NCI-H345 treated with DMSO at 0.1 percent for 48 hours (cell line): ENCODE measurements around the gene CASTOR2.
"Not testable (repeated sequence)": the region's sequence is repeated elsewhere in the genome, so short reads cannot be mapped to it uniquely, and the experiment has no call there.

ENCODE experiments used
- DNase-seq: peaks from one replicate; lab custom pipeline; 2025; ENCODE audit not compliant: unreplicated experiment; lab: John Stamatoyannopoulos, UW

The CASTOR2 gene

GRCh38 chr7:74994869-74995543 is 30.5 kb downstream of the CASTOR2 start:
- DNase-seq = not testable (repeated sequence)

GRCh38 chr7:74996361-74996760 is 31.9 kb downstream of the CASTOR2 start:
- DNase-seq = not testable (repeated sequence)

DNA sequence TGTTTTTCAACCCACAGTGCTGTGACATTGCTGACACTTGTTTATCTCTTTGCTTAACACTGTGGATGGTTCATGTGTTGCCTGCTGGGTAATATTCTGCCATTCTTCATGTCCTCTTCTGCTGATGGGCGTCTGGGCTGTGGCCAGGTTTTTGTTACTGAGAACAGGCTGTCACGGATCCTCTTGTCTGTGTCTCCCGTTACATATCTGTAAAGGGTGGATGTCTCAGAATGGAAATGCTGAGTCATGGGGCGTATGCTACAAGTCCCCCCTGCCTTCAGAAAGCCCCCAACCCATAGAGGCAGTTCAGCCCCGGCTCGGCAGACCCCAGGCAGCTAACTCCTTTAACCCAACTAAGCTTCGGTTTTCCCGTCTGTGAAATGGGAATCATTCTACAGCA is 33.3 kb downstream of the CASTOR2 start:
- not testable (repeated sequence) for DNase-seq

- not testable (repeated sequence) for DNase-seq
These were observed 36.9 kb downstream of the CASTOR2 start for GRCh38 chr7:75001356-75001755.

DNA sequence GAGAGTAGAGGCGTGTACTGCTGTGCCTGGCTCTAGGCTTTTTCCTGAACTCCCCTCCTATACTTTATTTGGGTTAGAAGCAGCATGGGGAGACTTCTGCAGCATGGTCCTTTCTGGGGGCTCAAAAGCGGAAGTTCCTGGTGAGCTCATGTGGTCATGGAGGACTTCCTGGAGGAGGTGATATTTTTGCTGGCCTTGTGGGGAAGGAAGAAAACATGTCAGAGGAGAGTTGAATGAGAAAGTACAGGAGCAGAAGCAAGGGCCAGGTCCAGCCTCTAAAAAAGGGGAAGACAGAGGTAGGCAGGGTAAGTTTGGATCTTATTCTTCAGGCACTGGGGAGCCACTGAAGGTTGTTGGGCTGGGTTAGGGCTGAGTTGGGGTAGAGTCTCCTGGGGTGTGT is 45.5 kb downstream of the CASTOR2 start:
- no peak for DNase-seq

DNA sequence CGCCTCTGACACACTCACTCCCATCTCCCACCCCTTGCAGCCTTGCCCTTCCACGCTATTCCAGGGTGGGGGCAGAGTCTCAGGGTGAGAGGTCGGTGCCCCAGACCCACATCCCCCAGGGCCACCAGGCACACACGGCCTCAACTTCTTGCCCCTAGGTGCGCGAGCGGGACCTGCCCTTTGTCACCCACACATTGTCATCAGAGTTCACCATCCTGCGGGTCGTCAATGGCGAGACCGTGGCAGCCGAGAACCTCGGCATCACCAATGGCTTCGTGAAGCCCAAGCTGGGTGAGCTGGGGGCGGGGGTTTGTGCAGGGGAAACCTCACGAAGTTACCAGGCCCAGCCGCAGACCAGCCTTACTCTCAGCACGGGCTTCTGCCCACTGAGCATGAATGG is 53.3 kb downstream of the CASTOR2 start:
- no peak for DNase-seq

- DNase-seq = no peak
These were observed 54.3 kb downstream of the CASTOR2 start for GRCh38 chr7:75018570-75019364.

DNA sequence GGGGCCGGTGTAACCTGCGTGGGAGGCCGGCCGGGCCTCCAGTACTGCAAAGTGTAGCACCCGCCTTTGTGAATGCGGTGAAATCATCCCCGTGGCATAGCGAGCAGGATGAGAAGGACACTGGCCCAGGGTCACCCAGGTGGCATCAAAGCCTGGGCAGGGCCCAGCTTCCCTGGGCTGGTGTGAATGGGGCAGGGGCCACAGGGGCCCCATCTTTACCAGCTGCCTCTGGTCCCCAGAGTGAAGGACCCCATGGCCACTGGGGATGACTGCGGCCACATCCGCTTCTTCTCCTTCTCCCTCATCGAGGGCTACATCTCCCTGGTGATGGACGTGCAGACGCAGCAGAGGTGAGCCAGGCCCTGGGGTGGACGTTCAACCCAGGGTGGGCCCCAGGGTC is 55.3 kb downstream of the CASTOR2 start:
- no peak for DNase-seq

DNA sequence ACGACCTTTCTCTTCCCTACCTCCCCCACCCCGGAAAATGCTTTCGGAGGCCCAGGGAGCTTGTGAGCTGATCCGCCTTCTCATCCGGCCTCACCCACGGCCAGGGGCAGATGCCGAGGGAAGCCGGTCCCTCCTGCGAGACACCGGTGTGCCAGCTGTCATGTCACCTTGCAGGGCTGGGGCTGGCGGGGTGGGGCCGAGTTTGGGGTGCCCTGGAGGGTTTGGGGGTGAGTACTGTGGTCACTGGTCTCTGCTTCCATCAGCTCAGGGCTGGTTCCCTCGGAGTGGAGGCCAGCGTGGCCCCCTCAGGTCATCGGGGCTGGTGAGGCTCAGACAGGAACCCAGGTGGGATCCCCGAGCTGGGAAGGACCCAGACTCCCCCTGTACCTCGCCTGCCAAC is 60.4 kb downstream of the CASTOR2 start:
- no peak for DNase-seq

GRCh38 chr7:75028299-75028698 is 63.8 kb downstream of the CASTOR2 start:
- DNase-seq = no peak

GRCh38 chr7:75033064-75033463 is 68.6 kb downstream of the CASTOR2 start:
- DNase-seq = no peak

- DNase-seq = no peak
These were observed 69.3 kb downstream of the CASTOR2 start for GRCh38 chr7:75033826-75034225.

DNA sequence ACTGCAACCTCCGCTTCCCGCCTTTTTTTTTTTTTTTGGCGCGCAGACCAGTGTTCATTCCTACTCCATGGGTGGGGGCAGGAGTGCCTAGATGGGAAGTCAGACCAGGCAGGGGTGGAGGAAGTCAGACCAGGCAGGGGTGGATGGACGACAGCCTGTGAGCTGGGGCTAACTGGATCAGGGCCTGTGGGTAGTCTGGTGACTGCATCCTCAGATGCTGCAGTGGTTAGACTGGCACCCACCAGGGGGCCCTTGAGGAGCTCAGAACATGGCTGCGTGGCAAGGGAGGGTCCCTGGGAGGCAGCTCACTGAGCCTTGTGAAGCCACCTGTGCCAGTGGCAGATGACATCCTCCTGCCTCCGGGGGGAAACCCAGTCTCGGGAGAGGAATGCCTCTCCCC is 74.0 kb downstream of the CASTOR2 start:
- DNase-seq = no peak

DNA sequence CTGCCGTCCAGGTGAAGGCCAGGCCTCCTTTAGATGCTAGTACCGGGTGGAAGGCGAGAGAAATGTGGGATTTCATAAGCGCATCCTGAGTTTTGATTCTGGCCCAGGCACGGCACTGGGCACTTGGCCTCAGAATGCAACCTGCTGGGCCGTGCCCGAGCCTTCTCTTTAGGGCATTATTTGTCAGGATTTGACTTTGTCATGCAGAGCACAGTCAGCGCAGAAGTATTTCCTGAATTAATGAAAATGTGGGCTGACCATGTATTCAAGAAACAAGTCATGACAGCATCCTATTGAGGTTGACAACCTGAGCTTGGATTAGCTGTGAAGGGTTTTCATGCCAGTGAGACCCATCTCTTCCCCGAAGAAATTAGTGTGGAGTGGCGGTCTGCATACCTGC is 74.7 kb downstream of the CASTOR2 start:
- no peak for DNase-seq

GRCh38 chr7:75039709-75040108 is 75.2 kb downstream of the CASTOR2 start:
- no peak for DNase-seq

DNA sequence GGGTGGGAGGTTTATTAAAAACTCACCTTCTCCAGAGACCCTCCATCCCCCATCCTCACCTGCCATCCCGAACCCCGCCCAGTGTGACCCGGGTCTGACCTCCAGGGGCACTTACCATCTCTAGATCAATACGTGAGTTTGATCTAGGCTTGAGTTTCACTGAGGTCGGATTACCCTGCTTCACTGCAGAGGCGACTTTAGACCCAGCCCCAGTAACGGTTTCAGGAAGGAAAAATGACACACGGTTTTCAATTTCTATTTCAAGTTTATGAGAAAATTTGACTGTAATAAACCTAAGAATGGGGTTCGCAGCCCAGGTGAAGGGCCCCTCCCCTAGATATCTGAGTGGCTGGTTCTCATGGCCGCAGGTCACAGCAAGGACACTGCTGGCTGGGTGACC is 76.0 kb downstream of the CASTOR2 start:
- DNase-seq = no peak

- DNase-seq = no peak
These were observed 77.8 kb downstream of the CASTOR2 start for GRCh38 chr7:75042286-75042685.

DNA sequence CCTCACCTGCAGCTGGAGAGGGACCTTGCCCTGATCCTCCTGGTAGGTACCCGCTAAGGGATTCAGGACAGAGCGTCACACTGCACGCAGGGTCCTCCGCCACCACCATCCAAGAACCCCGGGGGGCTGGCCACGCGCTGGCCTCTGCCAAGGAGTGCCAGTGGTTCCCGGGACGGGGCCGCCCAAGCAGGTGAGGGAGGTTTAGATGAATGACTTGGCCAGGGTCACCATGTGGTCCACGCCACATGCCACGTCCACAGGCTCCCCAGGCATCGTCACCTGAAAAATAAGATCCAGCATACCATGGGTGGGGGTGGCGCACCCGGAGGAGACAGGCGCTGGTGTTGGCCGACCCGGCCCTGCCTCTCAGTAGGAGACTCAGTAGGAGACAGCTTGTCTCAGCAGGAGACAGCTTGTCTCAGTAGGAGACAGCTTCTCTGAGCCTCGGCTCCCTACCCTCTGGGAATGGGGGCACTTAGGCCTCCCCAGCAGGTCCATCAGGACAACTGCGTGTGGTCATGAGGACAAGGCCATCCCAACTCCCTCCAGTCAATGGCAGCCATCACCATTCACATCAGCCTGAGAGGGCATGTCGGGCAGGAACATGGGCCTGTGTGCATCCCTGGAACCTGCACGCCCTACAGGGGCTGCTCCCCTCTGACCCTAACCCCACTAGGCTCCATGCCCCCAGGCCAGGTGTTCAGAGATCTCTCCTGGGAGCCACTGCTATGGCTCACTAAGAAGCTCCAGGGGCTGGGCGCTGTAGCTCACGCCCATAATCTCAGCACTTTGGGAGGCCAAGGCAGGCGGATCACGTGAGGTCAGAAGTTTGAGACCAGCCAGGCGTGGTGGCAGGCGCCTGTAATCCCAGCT is 78.6 kb downstream of the CASTOR2 start:
- DNase-seq = no peak

GRCh38 chr7:75045881-75046280 is 81.4 kb downstream of the CASTOR2 start:
- DNase-seq = no peak

DNA sequence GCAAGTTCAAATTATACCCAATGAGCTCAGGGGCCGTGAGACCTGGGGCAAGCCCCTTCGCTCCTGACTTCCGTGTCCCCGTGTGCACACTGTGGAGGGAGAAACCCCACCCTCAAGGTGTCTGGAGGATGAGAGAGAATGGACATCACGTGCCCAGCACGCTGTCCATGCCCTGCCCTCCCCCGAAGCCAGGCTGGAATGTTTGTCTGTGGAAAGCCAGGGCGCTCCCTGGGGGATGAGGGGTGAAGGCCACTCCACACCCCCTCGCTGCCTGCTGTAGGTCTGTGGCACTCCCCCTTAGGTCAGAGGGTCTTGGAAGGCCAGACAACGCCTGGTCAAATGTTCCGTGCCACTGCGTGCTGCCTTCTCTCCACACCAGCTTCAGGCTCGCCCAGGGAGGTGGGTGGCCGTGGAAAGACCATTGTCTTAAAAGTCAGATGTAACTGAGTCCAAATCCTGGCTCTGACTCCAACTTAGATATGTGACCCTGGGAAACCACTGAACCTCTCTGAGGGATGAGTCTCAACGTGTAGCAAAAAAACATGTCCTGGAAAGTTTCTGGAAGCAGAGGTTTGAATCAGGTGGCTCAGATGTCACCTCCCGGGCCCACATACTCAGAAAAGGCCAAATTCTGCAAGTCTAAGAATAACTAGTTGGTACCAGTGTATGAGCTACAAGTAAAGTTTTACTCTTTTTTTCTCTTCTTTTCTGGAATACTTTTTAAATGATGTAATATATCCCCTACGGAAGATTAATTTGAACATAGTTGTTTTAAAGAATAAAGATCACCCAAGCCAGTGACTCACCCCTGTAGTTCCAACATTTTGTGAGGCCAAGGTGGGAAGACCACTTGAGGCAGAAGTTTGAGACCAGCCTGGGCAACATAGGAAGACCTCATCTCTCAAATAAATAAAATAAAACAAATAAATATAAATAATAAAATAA is 84.2 kb downstream of the CASTOR2 start:
- DNase-seq = no peak

GRCh38 chr7:75049817-75050216 is 85.3 kb downstream of the CASTOR2 start:
- DNase-seq = no peak
